A673 (cell line): ENCODE results near the gene PPP1R8. TPM values are rescaled to one million over a fixed set of nuclear protein-coding genes. Genes with fewer than 3 reads are reported as not detected.

Experiments
- BruUV-seq: library from RNA; stranded (reverse); fragments of 400-500 nt; replicated peaks from 2 replicates; lab custom pipeline; 2021; lab: Mats Ljungman, UMichigan
- CTCF ChIA-PET: fragments of 300-600 bp; sonication (Branson Sonifier 250); formaldehyde crosslinking; loops from one replicate; lab custom pipeline; 2022; ENCODE audit warnings: antibody characterized with exemption; lab: Charles Lee
- POLR2A ChIA-PET: fragments of 300-600 bp; sonication (Branson Sonifier 250); formaldehyde crosslinking; loops from one replicate; lab custom pipeline; 2022; ENCODE audit warnings: antibody characterized with exemption; ENCODE audit not compliant: low non-redundant PET; lab: Charles Lee
- DNase-seq: peaks from one replicate; pipeline ENCODE4 v3.0.0-alpha.2; 2015; ENCODE audit warnings: low spot score
- H3K27ac ChIP-seq: fragments of 200-600 bp; sonication (generic); 2 replicates; pipeline ENCODE4 v1.5.1; 2016; ENCODE audit warnings: mixed run types, low read depth, mild to moderate bottlenecking, mixed read lengths, antibody characterized with exemption, low read length; ENCODE audit not compliant: poor library complexity, severe bottlenecking
- H3K27me3 ChIP-seq: fragments of 200-600 bp; sonication (generic); replicated peaks from 2 replicates; pipeline ENCODE4 v1.6.1; 2017; ENCODE audit warnings: mixed run types, low read depth, mild to moderate bottlenecking, mixed read lengths, antibody characterized with exemption, low read length; ENCODE audit not compliant: insufficient read depth, poor library complexity
- H3K36me3 ChIP-seq: fragments of 200-600 bp; sonication (generic); 2 replicates; pipeline ENCODE4 v1.6.1; 2016; ENCODE audit warnings: mixed run types, mild to moderate bottlenecking, mixed read lengths, antibody characterized with exemption, low read length; ENCODE audit not compliant: insufficient read depth, poor library complexity, severe bottlenecking
- H3K4me1 ChIP-seq: fragments of 200-600 bp; sonication (generic); 2 replicates; pipeline ENCODE4 v1.6.1; 2017; ENCODE audit warnings: mixed run types, mild to moderate bottlenecking, mixed read lengths, antibody characterized with exemption, low read length; ENCODE audit not compliant: insufficient read depth, poor library complexity, severe bottlenecking
- H3K4me3 ChIP-seq: fragments of 200-600 bp; sonication (generic); 2 replicates; pipeline ENCODE4 v1.5.1; 2016; ENCODE audit warnings: low read depth, mixed run types, mild to moderate bottlenecking, mixed read lengths, low read length; ENCODE audit not compliant: poor library complexity, severe bottlenecking
- H3K9me3 ChIP-seq: fragments of 200-600 bp; sonication (generic); 2 replicates; pipeline ENCODE4 v1.6.1; 2016; ENCODE audit warnings: mixed run types, low read depth, mild to moderate bottlenecking, mixed read lengths, antibody characterized with exemption, low read length; ENCODE audit not compliant: poor library complexity, severe bottlenecking
- EZH2 ChIP-seq: fragments of 200-600 bp; sonication (generic); IDR thresholded peaks from 2 replicates; pipeline ENCODE4 v1.6.1; 2017; ENCODE audit warnings: borderline replicate concordance, low read depth, mild to moderate bottlenecking, mixed read lengths, antibody characterized with exemption, low read length; ENCODE audit not compliant: poor library complexity, severe bottlenecking
- intact Hi-C: fragments of 100-400 bp; cut with micrococcal nuclease; formaldehyde crosslinking; loops from one replicate; pipeline ENCODE4 v1.10.0; 2022; ENCODE audit not compliant: unreplicated experiment
- total RNA-seq: library from RNA; stranded (reverse); gene quantifications from 2 replicates; pipeline ENCODE4 v1.2.3, GENCODE V29; 2021
- TF ChIP-seq, protein P1 (sequence below): fragments of 300-800, 200-600 bp; sonication (generic); conservative IDR thresholded peaks from 2 replicates; pipeline ENCODE4 v1.5.1; 2017; ENCODE audit warnings: low read depth, mild to moderate bottlenecking, antibody characterized with exemption, low read length, moderate library complexity, mixed read lengths

The PPP1R8 gene
- total RNA-seq, 1 experiment from 2014 or later: 60.9 TPM

GRCh38 chr1:27831568-27832410 lies 1.2 kb downstream of the PPP1R8 start:
- POLR2A ChIA-PET: no interaction called here
- peak; percentile 23 for DNase-seq
- Histone ChIP-seq H3K4me3 (peak overlapping the region; percentile 73), H3K4me1 (peaks cover 9% of the 10 kb centered on the region), H3K36me3 (peaks cover 42% of the 10 kb centered on the region), H3K9me3 (no peaks in the 10 kb centered on the region), H3K27me3 (no peaks in the 10 kb centered on the region), H3K27ac (peak overlapping the region; percentile 92)
- intact Hi-C loops: no loop called here
- CTCF ChIA-PET: no interaction called here
- no TSS peak for BruUV-seq
- TF ChIP-seq, protein P1, sequence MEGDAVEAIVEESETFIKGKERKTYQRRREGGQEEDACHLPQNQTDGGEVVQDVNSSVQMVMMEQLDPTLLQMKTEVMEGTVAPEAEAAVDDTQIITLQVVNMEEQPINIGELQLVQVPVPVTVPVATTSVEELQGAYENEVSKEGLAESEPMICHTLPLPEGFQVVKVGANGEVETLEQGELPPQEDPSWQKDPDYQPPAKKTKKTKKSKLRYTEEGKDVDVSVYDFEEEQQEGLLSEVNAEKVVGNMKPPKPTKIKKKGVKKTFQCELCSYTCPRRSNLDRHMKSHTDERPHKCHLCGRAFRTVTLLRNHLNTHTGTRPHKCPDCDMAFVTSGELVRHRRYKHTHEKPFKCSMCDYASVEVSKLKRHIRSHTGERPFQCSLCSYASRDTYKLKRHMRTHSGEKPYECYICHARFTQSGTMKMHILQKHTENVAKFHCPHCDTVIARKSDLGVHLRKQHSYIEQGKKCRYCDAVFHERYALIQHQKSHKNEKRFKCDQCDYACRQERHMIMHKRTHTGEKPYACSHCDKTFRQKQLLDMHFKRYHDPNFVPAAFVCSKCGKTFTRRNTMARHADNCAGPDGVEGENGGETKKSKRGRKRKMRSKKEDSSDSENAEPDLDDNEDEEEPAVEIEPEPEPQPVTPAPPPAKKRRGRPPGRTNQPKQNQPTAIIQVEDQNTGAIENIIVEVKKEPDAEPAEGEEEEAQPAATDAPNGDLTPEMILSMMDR: no peak
- TF ChIP-seq EZH2: no peak

GRCh38 chr1:27832762-27833161 lies 2.2 kb downstream of the PPP1R8 start:
- peaks cover 44% of the 10 kb centered on the region for H3K36me3 ChIP-seq
- H3K27me3 ChIP-seq: no peaks in the 10 kb centered on the region
- no TSS peak for BruUV-seq
- H3K9me3 ChIP-seq: no peaks in the 10 kb centered on the region
- no peak overlapping the region for H3K4me3 ChIP-seq
- ChIA-PET POLR2A (interaction anchor here (0.6 kb wide), 1 partner anchor 9 kb away, joined by 3 read pairs; no protein-coding TSS in a partner anchor), CTCF (interaction anchor here (0.6 kb wide), 1 partner anchor 23 kb away, joined by 16 read pairs; no protein-coding TSS in a partner anchor)
- H3K4me1 ChIP-seq: peaks cover 9% of the 10 kb centered on the region
- DNase-seq: no peak
- H3K27ac ChIP-seq: no peak overlapping the region
- no peak for TF ChIP-seq EZH2
- TF ChIP-seq, protein P1: no peak
- intact Hi-C loops: no loop called here

DNA sequence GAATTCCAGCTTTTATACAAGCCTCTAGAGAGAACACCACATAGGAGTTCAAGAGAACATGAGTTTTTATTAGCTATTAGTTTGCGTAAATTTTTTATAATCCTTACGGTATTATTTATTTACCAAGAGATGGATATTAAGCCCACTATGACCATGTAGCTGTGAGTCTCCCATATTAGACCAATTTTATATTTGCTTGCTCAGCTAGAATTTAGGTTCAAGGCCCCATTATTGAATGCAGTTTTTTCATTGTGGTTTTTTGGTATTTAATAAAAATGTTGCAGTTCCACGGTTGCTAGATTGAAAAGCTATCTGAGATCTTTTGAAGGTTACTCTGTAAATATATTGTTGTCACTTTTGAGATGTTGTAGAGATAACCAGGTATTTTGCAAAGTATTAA lies 2.9 kb downstream of the PPP1R8 start:
- no peaks in the 10 kb centered on the region for H3K9me3 ChIP-seq
- intact Hi-C loops: no loop called here
- peaks cover 45% of the 10 kb centered on the region for H3K36me3 ChIP-seq
- H3K27me3 ChIP-seq: no peaks in the 10 kb centered on the region
- BruUV-seq: no TSS peak
- no peak overlapping the region for H3K4me3 ChIP-seq
- ChIA-PET CTCF (no interaction called here), POLR2A (no interaction called here)
- peaks cover 9% of the 10 kb centered on the region for H3K4me1 ChIP-seq
- no peak for DNase-seq
- no peak overlapping the region for H3K27ac ChIP-seq
- TF ChIP-seq EZH2: no peak
- TF ChIP-seq, protein P1: no peak
